NCI-H748 treated with DMSO at 0.1 percent for 48 hours (cell line): ENCODE data around the gene KCNH1.

Experiments used
- DNase-seq: peaks from one replicate; lab custom pipeline; 2025; lab: John Stamatoyannopoulos, UW

KCNH1 gene

DNA sequence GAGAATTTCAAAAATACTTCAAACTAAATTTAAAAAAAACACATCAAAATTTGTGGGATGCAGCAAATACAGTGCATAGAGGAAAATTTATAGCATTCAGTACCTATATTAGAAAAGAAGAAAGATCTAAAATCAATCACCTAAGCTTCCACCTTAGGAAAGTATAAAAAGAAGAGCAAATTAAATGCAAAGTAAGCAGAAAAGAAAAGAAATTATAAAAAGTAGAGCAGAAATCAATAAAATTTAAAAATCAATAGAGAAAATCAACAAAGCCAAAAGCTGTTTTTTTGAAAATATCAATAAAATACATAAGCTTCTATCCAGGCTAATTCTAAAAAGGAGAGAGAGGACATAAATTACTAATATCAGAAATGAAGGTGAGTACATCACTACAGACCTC is 255.4 kb downstream of the KCNH1 start:
- DNase-seq: no peak

GRCh38 chr1:210876275-210876674 is 257.7 kb downstream of the KCNH1 start:
- no peak for DNase-seq

GRCh38 chr1:210866532-210866931 is 267.4 kb downstream of the KCNH1 start:
- DNase-seq: no peak

DNA sequence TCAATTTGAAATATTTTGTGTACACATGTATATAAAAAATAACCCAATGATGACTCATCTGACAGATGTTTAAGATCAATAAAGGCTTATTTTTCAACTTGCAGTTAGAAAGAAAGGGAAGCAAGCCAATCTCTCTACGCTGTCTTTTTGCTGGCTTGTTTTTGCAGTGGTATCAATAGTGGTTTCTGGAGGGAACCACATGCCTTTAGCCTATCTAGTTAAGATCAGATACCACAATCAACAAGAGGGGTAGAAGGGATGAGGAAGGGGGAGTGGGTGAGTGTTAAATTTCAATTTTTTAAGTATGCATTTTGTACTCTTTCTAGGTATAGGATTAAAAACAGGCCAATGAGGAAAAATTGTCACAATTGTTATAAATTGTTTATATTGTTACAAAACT is 276.2 kb downstream of the KCNH1 start:
- DNase-seq: no peak

- DNase-seq: no peak
Measured at GRCh38 chr1:210857146-210857663, 276.7 kb downstream of the KCNH1 start.

DNA sequence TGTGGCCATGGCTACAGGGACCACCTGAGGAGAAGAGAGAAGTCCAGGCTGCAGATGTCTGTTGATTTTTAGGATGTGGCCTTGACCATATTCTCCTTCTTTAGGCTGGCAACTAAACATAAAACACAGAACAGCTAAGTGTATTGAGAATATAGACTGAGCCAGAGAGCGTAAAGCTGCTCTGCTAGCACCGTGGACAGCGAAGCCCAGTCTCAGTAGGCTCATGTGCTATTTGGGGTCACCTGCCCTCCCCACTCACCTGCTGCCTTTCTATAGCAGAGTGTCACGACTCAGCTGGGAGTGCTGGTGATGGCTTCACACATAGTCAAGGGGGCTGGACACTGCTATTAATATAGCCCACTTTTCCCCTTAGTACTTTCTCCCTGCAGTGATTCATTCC is 278.5 kb downstream of the KCNH1 start:
- DNase-seq: no peak

DNA sequence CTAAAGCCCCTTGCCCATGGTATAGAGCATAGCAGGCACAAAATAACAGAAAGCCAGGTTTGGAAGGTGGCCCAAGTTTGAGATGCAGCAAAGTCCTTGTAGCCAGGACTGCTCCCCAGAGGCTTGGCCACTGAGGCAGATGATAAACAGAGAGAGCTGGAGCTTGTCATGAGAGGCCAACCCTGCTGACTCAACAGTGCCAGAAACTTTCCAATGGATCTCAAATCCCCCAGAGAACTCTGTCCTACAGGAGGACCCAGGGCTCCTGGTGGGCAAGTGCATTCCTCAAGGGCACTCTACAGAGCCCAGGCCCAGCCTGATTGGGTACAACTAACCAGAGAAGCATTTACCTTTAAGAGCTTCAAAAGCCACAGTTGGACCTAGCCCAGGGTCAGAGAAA is 280.7 kb downstream of the KCNH1 start:
- DNase-seq: no peak

DNA sequence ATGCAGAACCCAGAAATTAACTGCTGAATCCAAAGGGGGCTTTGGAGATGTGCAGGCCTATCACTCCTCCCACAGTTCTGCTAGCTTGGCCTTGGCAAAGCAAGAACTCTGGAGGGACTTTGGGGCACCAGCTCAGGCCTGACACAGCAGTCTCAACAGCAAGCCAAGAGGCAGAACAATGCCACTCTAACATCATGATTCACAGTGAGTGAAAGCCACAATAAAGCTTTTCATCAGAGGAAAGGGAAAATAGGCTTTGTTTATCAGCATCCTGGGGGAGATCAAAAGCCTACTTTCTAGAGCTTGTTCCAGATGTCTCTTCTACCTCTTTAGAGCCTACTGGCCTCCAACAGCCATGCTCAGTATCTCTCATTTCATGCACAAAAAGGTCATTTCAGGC is 283.4 kb downstream of the KCNH1 start:
- no peak for DNase-seq

DNA sequence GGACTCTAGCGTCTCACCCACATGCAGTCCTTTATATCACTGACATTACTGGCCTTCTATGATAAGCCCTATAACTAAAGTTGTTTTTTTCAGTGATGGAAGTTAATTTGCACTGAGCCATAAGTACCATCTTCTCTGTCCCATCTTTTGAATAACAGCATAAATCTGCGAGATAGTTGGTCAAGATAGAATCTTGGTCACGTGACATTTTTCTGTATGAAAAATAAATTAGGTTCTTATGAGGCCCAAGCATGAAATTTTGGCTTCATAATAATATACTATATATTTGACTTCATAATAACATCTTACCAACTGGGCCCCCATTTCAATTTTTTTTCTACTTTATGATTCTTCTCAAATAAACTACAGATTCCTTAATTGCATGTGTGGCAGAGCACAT is 285.5 kb downstream of the KCNH1 start:
- DNase-seq: no peak

DNA sequence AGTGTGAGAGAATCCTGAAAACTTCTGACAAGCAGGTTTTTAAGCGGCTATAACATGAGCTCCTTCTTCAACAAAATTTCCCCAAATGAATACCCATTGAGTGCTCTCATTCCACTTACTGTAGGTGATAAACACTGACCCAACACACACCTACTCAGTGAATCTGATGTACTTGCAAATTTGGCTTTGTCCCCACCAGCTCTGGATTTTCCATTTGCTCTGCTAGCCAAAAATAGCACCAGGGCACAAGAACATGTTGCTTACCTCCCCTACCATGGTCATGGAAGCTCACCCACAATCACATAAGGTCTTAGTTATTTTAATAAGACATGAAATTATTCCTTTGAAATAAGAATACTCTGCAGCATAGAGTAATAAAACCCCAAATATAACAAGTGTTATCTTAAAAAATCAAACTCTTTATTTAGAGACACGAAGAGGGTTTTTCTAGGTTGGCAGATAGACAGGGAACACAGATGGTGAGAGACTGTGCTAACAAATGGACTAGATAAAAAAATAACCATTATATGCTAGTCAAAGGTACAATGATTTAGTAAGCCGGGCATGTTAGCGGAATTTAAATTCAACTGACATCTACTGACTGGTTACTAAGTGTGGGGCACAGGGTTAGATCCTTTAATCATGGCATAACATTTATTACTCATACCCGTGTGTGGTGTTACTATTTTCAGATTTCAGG is 291.9 kb downstream of the KCNH1 start:
- no peak for DNase-seq

DNA sequence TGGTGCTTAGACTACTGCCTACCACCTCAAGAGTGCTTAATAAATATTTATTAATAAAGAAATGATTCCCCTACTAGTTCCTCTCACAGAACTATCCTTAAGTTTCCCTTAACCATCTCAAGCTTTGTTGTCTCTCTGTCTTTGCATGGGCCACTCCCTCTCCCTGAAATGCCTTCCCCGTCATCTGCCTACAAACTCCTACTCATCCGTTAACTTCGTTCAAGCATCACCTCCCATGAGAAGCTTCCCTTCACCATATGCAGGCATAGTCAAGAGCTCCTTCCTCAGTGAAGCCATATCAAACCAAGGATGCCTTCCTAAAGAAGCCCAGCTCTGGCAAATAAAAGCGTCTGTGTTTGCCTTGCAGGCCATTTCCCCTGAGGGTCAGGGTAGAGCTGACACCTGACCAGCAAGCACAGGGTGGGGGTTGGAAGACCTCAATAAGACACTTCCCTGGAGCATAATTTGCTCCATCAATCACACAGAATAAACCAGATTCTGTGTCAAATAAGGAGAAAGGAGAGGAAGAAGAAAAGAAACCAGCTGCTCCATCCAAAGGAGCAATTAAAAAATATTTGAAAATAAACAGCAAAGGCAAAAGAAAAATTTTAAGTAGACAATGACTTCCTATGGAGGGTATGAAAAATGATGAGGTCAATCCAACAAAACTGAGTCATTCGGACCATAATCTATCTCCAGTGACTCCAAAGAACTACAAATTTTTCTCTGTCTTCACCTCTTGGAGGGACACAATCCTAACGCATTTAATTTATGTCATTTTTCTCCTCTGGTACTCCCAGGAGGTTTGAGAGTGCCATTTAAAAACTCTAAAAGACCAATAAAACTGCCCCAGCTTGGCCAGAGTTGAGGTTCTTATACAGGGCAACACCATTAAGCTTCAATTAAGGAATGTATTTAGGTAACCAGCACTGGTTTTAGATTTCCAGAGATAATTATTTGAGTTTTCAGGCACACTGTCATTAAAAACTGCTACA is 303.6 kb downstream of the KCNH1 start:
- DNase-seq: no peak

DNA sequence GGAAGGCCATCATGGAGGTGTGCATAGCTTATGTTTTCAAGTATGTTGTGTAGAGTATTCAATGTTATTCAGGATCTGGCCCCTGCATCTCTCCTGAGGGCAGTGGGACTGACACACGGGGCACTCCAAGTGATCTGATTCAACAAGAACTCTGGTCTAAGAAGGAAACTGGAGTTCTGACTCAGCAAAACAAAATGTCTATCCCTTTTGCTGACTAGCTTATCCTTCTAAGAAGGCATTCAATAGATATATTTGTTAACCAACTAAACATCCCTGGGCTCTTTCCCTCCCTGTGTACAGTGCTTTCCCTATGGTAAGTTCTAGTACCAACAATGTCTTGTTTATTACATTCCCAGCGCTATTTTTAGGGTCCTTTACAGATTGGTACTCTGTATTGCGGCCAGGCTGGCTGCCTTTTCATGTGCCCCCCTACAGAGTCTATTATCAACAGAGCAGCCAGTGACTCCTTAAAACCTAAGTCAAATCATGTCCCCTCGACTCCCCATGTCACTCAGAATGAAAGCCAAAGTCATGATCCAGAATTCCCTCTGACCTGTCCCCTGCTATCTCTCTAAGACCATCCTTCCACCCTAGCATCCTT is 304.9 kb downstream of the KCNH1 start:
- no peak for DNase-seq

DNA sequence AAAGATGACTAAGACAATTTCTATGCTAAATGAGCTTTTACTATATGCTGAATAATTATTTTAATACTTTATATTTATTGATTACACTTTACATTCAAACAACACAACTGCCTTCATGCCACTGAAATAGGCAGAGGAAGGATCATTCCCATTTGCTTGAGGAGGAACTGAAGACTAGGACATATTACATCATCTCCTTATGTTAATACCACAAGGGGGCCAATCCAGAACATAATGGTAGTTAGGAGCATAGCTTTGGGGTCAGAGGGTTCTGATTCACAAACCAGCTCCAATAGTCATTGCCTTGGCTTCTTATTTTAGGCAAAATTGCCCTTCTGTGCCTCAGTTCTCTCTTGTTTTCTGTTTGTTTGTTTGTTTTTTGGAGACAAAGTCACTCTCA is 306.5 kb downstream of the KCNH1 start:
- no peak for DNase-seq

DNA sequence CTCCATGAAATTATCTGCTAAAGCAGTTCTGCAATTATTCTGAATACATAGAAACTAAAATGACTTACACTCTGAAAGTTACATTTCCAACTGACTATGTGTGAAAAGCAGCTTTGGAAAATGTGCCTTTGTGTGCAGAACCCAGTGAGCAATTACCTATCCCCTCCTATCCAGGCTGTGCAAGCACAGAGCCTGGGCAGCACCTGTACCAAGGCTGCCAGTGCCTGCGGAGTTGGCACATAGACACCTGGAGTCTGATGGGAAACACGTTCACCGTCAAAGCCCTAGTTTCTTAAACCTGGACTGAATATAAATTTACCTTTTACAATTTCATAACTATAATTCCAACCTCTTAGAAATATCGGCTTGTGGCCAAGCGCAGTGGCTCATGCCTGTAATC is 307.3 kb downstream of the KCNH1 start:
- no peak for DNase-seq

DNA sequence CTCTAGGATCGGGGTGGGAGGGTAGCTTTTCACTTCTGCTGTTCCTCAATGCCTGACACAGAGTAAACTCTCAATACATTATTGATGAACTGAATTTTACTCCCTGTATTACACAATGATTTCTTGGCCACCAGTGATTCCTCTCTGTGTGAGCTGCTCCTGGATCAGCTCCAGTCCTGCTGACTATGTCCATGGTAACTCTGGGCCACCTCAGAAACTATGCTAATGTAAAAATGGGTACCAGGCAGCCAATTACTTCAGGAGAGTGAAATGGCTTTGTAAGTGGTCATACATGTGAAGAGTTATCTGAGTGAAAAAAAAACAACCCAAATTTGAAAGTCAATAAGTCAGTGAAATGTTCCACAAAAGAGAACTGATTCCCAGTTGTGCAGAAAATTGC is 311.0 kb downstream of the KCNH1 start:
- no peak for DNase-seq

GRCh38 chr1:210822241-210822640 is 311.7 kb downstream of the KCNH1 start:
- DNase-seq: no peak

GRCh38 chr1:210821615-210822014 is 312.3 kb downstream of the KCNH1 start:
- DNase-seq: no peak

DNA sequence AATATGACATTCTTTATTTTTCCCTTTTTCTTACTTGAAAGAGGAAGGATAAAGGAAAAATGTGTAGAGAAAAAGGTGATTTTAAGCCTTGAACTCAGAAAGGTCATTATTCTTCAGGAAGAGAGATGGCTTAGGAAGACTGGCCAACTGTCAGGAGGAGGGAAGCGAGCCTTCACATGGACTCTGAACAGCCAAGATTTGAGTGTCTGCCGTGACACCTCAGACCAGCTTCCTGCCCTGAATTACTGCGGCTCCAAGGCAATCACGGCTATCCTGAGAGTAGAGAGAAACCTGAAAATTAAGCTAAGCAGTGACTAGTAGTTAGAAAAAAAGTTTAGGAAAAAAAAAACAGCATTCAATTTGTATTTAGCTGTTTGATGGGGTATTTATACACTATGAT is 314.7 kb downstream of the KCNH1 start:
- DNase-seq: no peak

DNA sequence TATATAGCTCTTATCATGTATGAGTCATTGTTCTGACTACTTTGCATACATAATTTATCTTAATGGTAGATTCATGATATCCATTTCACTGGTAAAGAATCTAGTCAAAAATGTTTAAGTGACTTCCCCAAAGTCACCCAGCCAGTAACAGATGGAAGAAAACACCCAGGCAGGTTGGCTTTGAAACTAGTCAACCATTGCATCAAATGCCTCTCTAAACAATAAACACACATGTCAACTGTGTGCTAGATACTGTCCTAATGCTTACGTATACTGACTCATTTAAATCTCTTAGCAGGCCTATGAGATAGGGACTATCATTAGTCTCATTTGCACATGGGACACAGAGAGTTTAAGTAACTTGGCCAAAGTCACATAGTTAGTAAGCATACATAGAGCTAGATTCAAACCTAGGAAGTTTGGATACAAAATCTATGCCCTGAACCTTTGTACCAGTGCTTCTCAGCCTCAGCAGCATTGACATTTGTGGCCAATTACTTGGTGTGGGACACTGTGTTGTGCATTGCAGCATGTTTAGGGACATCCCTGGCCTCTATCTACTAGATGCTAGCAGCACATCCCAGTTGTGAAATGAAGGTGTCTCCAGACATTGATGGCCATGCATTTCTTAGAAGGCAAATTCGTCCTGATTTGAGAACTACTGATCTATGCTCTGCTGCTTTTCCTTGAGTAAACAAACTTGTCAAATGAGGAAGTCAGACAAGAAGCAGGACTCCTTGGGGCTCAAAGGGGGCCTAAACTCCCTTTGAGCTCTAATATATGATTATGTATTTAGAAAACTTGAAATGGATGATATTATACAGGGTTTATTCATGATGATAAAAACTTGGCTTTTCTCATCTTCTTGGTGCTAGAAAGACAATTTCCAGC is 316.3 kb downstream of the KCNH1 start:
- DNase-seq: no peak

DNA sequence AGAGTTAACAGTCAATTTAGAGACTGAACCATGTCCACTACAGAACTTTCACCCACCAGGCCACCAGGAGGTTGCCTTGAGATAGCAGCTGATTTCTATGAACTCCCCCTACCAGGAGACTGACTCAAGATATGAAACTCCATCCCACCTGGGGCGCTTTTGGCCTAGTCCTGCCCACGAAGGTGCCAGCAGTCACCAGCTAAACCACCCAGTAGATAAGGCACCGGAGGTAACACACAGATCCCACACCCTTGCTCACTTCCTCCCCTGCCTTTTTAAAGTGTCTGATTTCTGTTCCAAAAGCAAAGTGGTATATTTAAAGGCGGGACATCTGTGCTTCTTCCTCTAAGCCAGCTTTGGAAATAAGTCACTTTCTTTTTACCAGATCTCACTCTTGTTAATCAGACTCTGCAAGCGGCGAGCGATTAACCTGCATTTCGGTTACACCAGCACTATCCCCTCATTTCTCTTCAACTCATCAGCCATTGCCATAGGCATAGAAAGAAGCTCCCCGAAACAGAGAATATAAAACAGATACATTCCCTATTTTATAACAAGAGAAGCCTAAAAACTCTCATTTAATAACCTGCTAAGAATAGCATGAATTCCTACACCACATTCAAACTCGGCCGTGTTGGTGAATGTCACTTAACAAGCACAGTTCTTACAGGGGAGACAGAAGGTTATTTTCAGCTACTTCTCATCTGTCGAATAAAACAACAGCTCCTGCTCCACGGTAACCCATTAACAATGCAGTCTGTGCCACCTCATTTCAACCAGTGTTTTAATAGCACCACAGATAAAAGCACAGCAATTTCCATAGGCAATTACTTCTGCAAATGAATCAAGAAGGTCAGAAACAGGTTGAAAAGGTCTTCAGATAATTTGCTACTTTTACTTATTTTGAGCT is 318.1 kb downstream of the KCNH1 start:
- DNase-seq: peak; percentile 8
